Measurements from ENCODE around the gene SLC25A28.
"Not testable (repeated sequence)": the region's sequence is repeated elsewhere in the genome, so short reads cannot be mapped to it uniquely, and the experiment has no call there.

Gene SLC25A28

GRCh38 chr10:99612167-99612831 lies 7.9 kb downstream of the SLC25A28 start:
- H3K27ac Mint-ChIP-seq, result peak overlapping the region; percentile 87
- peak; percentile 43 for DNase-seq
- no peak overlapping the region for H3K4me3 Mint-ChIP-seq
- peaks cover 45% of the 10 kb centered on the region for H3K4me1 Mint-ChIP-seq (ENCODE audit: low read depth)
- H3K27me3 Mint-ChIP-seq, result no peaks in the 10 kb centered on the region
- H3K36me3 Mint-ChIP-seq (ENCODE audit: low read depth), result peaks cover 87% of the 10 kb centered on the region
- H3K9me3 Mint-ChIP-seq, result no peaks in the 10 kb centered on the region

- Mint-ChIP-seq H3K36me3 (ENCODE audit: low read depth) (peaks cover 77% of the 10 kb centered on the region), H3K9me3 (no peaks in the 10 kb centered on the region), H3K4me1 (ENCODE audit: low read depth) (peaks cover 35% of the 10 kb centered on the region), H3K27ac (peak overlapping the region; percentile 64), H3K27me3 (no peaks in the 10 kb centered on the region), H3K4me3 (no peak overlapping the region)
- DNase-seq, result no peak
Measured at GRCh38 chr10:99611326-99611725, 8.9 kb downstream of the SLC25A28 start.

DNA sequence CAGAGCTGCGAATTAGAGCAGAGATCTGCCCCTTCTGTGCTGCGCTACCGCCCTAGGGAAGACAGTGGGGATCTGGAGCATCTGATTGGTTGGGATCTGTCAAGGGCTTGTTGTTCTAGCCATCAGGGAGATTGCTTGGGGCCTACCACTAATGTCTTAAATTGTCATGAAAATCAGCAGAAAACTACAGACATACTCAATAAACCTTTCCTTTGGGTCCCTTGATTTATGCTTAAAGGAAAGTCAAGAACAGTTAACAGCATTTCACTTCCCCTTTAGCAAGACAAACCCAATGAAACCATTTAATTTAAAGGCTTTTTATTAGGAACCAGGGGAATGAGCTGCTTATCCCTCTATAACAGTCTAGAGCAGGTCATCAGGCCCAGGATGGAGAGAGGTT lies 10.0 kb downstream of the SLC25A28 start:
- no peak for DNase-seq
- H3K27ac Mint-ChIP-seq, result peak overlapping the region; percentile 12
- no peak overlapping the region for H3K4me3 Mint-ChIP-seq
- no peaks in the 10 kb centered on the region for H3K9me3 Mint-ChIP-seq
- H3K4me1 Mint-ChIP-seq (ENCODE audit: low read depth), result peaks cover 25% of the 10 kb centered on the region
- peaks cover 67% of the 10 kb centered on the region for H3K36me3 Mint-ChIP-seq (ENCODE audit: low read depth)
- H3K27me3 Mint-ChIP-seq, result no peaks in the 10 kb centered on the region

DNA sequence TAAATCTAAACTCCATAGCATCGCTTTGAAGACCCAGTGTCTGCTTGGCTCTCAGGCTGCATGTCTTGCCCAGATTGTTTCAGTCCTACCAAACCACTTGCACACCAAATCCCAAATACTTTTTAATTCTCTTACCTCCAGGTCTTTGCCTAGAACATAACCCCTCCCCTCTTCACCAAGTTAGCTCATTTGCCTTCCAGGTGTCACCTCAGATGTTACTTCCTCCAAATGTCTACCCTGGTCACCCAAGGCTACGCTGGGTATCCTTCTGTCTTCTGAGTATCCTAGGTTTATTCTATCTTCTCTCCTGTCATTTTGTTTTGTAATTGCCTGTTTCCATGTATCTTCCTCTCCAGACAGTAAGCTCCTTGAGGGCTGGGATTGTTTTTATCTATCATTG lies 11.1 kb downstream of the SLC25A28 start:
- Mint-ChIP-seq H3K9me3 (no peaks in the 10 kb centered on the region), H3K4me3 (no peak overlapping the region), H3K4me1 (ENCODE audit: low read depth) (peaks cover 15% of the 10 kb centered on the region), H3K27ac (no peak overlapping the region), H3K27me3 (no peaks in the 10 kb centered on the region), H3K36me3 (ENCODE audit: low read depth) (peaks cover 56% of the 10 kb centered on the region)
- DNase-seq, result no peak

DNA sequence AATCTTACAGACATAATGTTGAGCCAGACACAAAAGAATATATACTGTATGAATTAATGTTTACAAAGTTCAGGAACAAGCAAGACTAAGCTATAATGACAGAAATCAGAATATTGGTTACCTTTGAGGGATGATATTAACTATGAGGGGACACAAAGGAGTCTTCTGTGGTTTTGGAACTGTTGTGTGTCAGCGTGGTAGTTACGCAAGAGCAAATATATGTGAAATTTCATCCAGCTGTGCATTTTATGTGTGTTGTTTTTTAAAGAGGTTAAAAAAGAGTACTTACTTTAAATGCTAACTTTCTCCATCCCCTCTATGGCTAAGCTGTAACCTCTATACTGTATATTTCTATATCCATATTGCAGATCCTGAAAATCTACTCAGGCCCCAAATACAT lies 14.9 kb downstream of the SLC25A28 start:
- H3K27ac Mint-ChIP-seq, result no peak overlapping the region
- no peak for DNase-seq
- no peaks in the 10 kb centered on the region for H3K9me3 Mint-ChIP-seq
- H3K36me3 Mint-ChIP-seq (ENCODE audit: low read depth), result peaks cover 18% of the 10 kb centered on the region
- no peaks in the 10 kb centered on the region for H3K4me1 Mint-ChIP-seq (ENCODE audit: low read depth)
- no peak overlapping the region for H3K4me3 Mint-ChIP-seq
- H3K27me3 Mint-ChIP-seq, result no peaks in the 10 kb centered on the region

GRCh38 chr10:99604862-99605261 lies 15.4 kb downstream of the SLC25A28 start:
- DNase-seq, result no peak
- H3K4me1 Mint-ChIP-seq (ENCODE audit: low read depth), result no peaks in the 10 kb centered on the region

DNA sequence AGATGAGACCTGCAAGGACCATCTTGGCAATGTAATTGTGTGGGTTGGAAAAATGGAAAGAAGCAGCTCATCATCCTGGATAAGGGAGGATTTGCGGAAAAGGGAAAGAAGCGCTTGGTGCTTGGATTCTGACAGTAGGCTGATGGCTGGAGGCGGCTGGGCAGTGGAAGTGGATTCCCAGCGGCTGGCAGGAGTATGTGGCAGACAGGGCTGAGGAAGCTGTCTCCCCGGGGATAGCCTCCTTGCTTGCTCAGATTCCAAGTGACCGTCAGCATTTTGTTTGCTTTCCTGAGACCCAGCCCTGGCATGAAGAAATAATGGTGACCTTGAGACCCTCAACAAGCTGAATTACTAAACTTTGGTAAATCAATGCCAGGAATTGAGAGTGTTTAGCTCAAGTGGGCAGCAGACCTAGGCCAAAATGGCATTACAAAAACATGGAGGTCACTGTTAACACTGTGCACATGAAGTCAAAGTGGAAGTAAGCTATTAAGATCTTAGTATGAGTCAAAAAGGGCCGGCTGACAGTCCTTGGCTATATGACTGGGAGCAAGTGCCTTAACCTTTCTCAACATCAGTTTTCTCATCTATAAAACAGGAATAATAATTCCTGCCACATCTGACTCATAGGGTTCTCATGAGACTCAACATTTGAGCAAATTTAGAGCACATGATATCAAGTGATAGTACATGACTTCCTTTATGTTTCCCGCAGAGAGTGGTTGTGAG lies 21.3 kb downstream of the SLC25A28 start:
- no peak for DNase-seq
- no peaks in the 10 kb centered on the region for H3K36me3 Mint-ChIP-seq (ENCODE audit: low read depth)
- H3K27me3 Mint-ChIP-seq, result no peaks in the 10 kb centered on the region
- H3K4me1 Mint-ChIP-seq (ENCODE audit: low read depth), result no peaks in the 10 kb centered on the region
- H3K27ac Mint-ChIP-seq, result no peak overlapping the region
- no peak overlapping the region for H3K4me3 Mint-ChIP-seq
- no peaks in the 10 kb centered on the region for H3K9me3 Mint-ChIP-seq

More at GRCh38 chr10:99604862-99605261, 15.4 kb downstream of the SLC25A28 start:
- no peaks in the 10 kb centered on the region for H3K9me3 Mint-ChIP-seq
- H3K36me3 Mint-ChIP-seq (ENCODE audit: low read depth), result peaks cover 13% of the 10 kb centered on the region
- no peak overlapping the region for H3K4me3 Mint-ChIP-seq
- H3K27me3 Mint-ChIP-seq, result no peaks in the 10 kb centered on the region
- no peak overlapping the region for H3K27ac Mint-ChIP-seq

GRCh38 chr10:99598011-99598410 lies 22.2 kb downstream of the SLC25A28 start:
- Mint-ChIP-seq H3K27me3 (no peaks in the 10 kb centered on the region), H3K4me3 (no peak overlapping the region), H3K27ac (no peak overlapping the region), H3K4me1 (ENCODE audit: low read depth) (no peaks in the 10 kb centered on the region), H3K9me3 (no peaks in the 10 kb centered on the region), H3K36me3 (ENCODE audit: low read depth) (no peaks in the 10 kb centered on the region)
- no peak for DNase-seq

GRCh38 chr10:99596708-99597107 lies 23.5 kb downstream of the SLC25A28 start:
- H3K9me3 Mint-ChIP-seq; H3K4me1 Mint-ChIP-seq (ENCODE audit: low read depth); H3K27ac Mint-ChIP-seq; H3K36me3 Mint-ChIP-seq (ENCODE audit: low read depth); H3K4me3 Mint-ChIP-seq; DNase-seq; H3K27me3 Mint-ChIP-seq: not testable (repeated sequence)

DNA sequence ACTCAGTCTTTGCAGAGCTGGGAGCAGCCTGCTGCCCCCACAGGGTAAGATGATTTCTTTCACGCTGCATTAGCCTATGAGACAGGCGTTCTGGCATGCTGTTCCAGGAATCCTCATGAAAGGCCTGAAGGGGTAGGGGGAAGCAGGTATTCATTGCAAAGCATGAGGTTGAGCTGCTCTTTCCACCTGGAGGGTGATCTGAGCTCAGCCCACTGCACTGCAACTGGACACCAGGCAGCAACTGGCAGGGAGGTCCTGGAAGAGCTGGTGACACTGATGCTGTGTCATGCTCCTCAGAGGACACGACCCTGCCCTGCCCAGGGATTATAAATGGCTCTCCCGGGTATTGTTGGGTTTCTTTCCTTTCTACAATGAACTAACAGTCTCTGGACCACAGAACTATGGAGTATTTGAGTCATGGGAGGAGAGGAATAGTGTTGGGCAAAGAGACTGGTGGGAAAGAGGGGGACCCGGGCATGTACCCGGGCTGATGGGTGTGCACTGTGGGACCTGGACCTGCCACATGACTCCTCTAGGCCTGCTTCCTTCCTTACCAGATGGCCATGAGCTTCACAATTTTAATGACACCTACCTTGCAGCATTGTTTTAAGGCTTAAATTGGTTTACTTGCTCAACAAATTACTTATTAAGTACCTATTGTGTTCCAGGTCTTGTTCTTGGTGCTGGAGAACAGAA lies 24.3 kb downstream of the SLC25A28 start:
- no peak for DNase-seq
- H3K27me3 Mint-ChIP-seq, result no peaks in the 10 kb centered on the region
- H3K36me3 Mint-ChIP-seq (ENCODE audit: low read depth), result no peaks in the 10 kb centered on the region
- no peaks in the 10 kb centered on the region for H3K4me1 Mint-ChIP-seq (ENCODE audit: low read depth)
- no peaks in the 10 kb centered on the region for H3K9me3 Mint-ChIP-seq
- no peak overlapping the region for H3K4me3 Mint-ChIP-seq
- no peak overlapping the region for H3K27ac Mint-ChIP-seq

GRCh38 chr10:99595236-99595635 lies 25.0 kb downstream of the SLC25A28 start:
- Mint-ChIP-seq H3K27ac (no peak overlapping the region), H3K27me3 (no peaks in the 10 kb centered on the region), H3K4me1 (ENCODE audit: low read depth) (no peaks in the 10 kb centered on the region), H3K4me3 (no peak overlapping the region), H3K9me3 (no peaks in the 10 kb centered on the region), H3K36me3 (ENCODE audit: low read depth) (no peaks in the 10 kb centered on the region)
- DNase-seq, result no peak

- Mint-ChIP-seq H3K27me3 (no peaks in the 10 kb centered on the region), H3K27ac (no peak overlapping the region), H3K4me1 (ENCODE audit: low read depth) (no peaks in the 10 kb centered on the region), H3K4me3 (no peak overlapping the region), H3K36me3 (ENCODE audit: low read depth) (no peaks in the 10 kb centered on the region), H3K9me3 (no peaks in the 10 kb centered on the region)
- no peak for DNase-seq
Measured at GRCh38 chr10:99593312-99593711, 26.9 kb downstream of the SLC25A28 start.

GRCh38 chr10:99590799-99591198 lies 29.4 kb downstream of the SLC25A28 start:
- Mint-ChIP-seq H3K36me3 (ENCODE audit: low read depth) (no peaks in the 10 kb centered on the region), H3K27me3 (no peaks in the 10 kb centered on the region), H3K4me3 (no peak overlapping the region), H3K27ac (no peak overlapping the region), H3K9me3 (no peaks in the 10 kb centered on the region), H3K4me1 (ENCODE audit: low read depth) (no peaks in the 10 kb centered on the region)
- no peak for DNase-seq

DNA sequence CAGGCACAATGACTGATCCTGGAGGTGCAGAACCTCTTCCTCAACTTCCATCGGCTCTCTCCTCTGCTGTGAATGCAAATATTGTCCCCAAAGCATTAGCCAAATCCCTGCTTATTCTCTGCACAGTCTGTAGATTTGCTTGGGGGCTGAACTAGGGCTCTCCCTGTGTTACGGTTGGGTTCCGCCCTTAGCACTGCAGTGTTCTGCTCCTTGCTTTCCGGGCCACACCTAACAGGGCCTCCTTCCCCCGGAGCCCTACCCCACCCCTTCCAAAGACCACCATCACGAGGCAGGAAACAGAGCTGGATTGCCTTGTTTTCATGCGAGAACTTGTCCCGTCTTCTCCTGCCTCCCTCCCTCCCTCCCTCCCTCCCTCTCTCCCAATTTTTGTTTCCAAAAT lies 36.6 kb downstream of the SLC25A28 start:
- no peak for DNase-seq
- H3K4me1 Mint-ChIP-seq (ENCODE audit: low read depth), result no peaks in the 10 kb centered on the region
- H3K27ac Mint-ChIP-seq, result no peak overlapping the region
- no peak overlapping the region for H3K4me3 Mint-ChIP-seq
- no peaks in the 10 kb centered on the region for H3K9me3 Mint-ChIP-seq
- no peaks in the 10 kb centered on the region for H3K36me3 Mint-ChIP-seq (ENCODE audit: low read depth)
- H3K27me3 Mint-ChIP-seq, result peaks cover 2% of the 10 kb centered on the region

DNA sequence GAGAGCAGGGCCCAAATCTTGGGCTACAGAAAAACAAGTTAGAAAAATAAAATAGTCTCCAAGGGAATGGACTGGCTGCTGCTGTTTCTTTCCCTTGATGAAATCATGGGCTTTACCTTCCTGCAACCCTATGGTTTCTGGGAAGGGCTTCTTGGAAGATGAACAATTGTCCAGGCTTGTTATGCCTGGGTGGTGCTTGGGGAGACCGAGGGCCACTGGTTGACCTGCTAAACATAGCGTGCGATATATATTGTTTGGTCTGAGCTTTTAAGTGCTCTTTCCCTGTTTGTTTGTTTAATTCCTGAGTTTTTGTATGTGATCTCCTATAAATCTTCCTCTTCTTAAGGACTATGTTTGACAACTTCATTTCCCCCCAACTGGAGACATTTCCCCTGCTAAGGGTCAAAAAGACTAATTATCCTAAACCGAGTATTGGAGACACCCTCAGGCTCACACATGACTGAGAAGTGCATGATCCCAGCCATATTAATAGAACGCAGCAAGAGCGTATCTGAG lies 37.9 kb downstream of the SLC25A28 start:
- H3K27me3 Mint-ChIP-seq, result peaks cover 2% of the 10 kb centered on the region
- H3K4me1 Mint-ChIP-seq (ENCODE audit: low read depth), result no peaks in the 10 kb centered on the region

More for the DNA sequence above, 37.9 kb downstream of the SLC25A28 start:
- Mint-ChIP-seq H3K9me3 (no peaks in the 10 kb centered on the region), H3K27ac (no peak overlapping the region), H3K36me3 (ENCODE audit: low read depth) (no peaks in the 10 kb centered on the region), H3K4me3 (no peak overlapping the region)
- DNase-seq, result no peak
